Mesenchymal stem cell (in vitro differentiated cells and primary cell): ENCODE measurements around the gene LOC128125822.
A peak's percentile ranks its signal among the peaks of the same experiment; 100 is the strongest.

ENCODE experiments used
- DNase-seq: peaks from one replicate; pipeline ENCODE4 v3.0.0-alpha.2; 2013
- H2AFZ ChIP-seq: one replicate; pipeline ENCODE4 v1.6.1; 2013; ENCODE audit warnings: low read depth, mild to moderate bottlenecking, control low read depth, inconsistent platforms, low read length, moderate library complexity
- H2AK5ac ChIP-seq: 2 replicates; pipeline ENCODE4 v1.6.1; 2013; ENCODE audit warnings: low read length, moderate library complexity, mild to moderate bottlenecking, inconsistent platforms; ENCODE audit not compliant: severe bottlenecking
- H2BK120ac ChIP-seq: one replicate; pipeline ENCODE4 v1.6.1; 2013; ENCODE audit warnings: low read depth, mild to moderate bottlenecking, inconsistent platforms, low read length, moderate library complexity
- H2BK12ac ChIP-seq, 2 experiments: one replicate each; pipeline ENCODE4 v1.6.1; 2013; ENCODE audit warnings: inconsistent platforms in 2 of 2, low read length in 2 of 2, mild to moderate bottlenecking in 2 of 2, moderate library complexity in 2 of 2, control low read depth in 1 of 2
- H2BK15ac ChIP-seq: one replicate; pipeline ENCODE4 v1.6.1; 2013; ENCODE audit warnings: mild to moderate bottlenecking, low read depth, inconsistent platforms; ENCODE audit not compliant: poor library complexity, severe bottlenecking
- H2BK5ac ChIP-seq: 2 replicates; pipeline ENCODE4 v1.6.1; 2013; ENCODE audit warnings: low read depth, mild to moderate bottlenecking, low read length, control low read depth, inconsistent platforms; ENCODE audit not compliant: poor library complexity, severe bottlenecking
- H3K14ac ChIP-seq, 2 experiments: one replicate each; pipeline ENCODE4 v1.6.1; 2013; ENCODE audit warnings: inconsistent platforms in 2 of 2, low read length in 2 of 2, control low read depth in 1 of 2, mild to moderate bottlenecking in 1 of 2, moderate library complexity in 1 of 2
- H3K18ac ChIP-seq, 2 experiments: one replicate each; pipeline ENCODE4 v1.6.1; 2013; ENCODE audit warnings: inconsistent platforms in 2 of 2, low read length in 2 of 2, control low read depth in 1 of 2, low read depth in 1 of 2, mild to moderate bottlenecking in 1 of 2
- H3K23ac ChIP-seq, 2 experiments: one replicate each; pipeline ENCODE4 v1.6.1; 2013; ENCODE audit warnings: inconsistent platforms in 2 of 2, low read length in 2 of 2, mild to moderate bottlenecking in 2 of 2, moderate library complexity in 2 of 2, control low read depth in 1 of 2
- H3K27ac ChIP-seq: 2 replicates; pipeline ENCODE4 v1.5.1; 2013; ENCODE audit warnings: mild to moderate bottlenecking, moderate library complexity, low read length, control low read depth, inconsistent platforms; ENCODE audit not compliant: poor library complexity, severe bottlenecking
- H3K27me3 ChIP-seq, 2 experiments: 2 replicates each; pipeline versions ENCODE4 v1.6.1 to v1.7.0; 2013; ENCODE audit warnings: low read length in 2 of 2, mild to moderate bottlenecking in 2 of 2, moderate library complexity in 2 of 2, control low read depth in 1 of 2, inconsistent platforms in 1 of 2; ENCODE audit not compliant: control insufficient read depth in 1 of 2, insufficient read depth in 1 of 2
- H3K36me3 ChIP-seq, 2 experiments: 2 replicates each; pipeline versions ENCODE4 v1.6.1 to v1.7.0; 2013; ENCODE audit warnings: low read length in 2 of 2, control low read depth in 1 of 2, inconsistent platforms in 1 of 2, low read depth in 1 of 2, mild to moderate bottlenecking in 1 of 2; ENCODE audit not compliant: insufficient read depth in 2 of 2, control insufficient read depth in 1 of 2
- H3K4ac ChIP-seq, 2 experiments: one replicate each; pipeline ENCODE4 v1.6.1; 2013; ENCODE audit warnings: inconsistent platforms in 2 of 2, low read length in 2 of 2, mild to moderate bottlenecking in 2 of 2, moderate library complexity in 2 of 2, control low read depth in 1 of 2, low read depth in 1 of 2
- H3K4me1 ChIP-seq: 2 replicates; pipeline ENCODE4 v1.6.1; 2013; ENCODE audit warnings: low read depth, low read length, control low read depth; ENCODE audit not compliant: control insufficient read depth, insufficient read depth
- H3K4me2 ChIP-seq: 2 replicates; pipeline ENCODE4 v1.6.1; 2013; ENCODE audit warnings: low read length, mild to moderate bottlenecking, inconsistent platforms; ENCODE audit not compliant: poor library complexity, severe bottlenecking
- H3K4me3 ChIP-seq, 2 experiments: 2 replicates each; pipeline versions ENCODE4 v1.5.1 to v1.7.0; 2013; ENCODE audit warnings: low read length in 2 of 2, mild to moderate bottlenecking in 2 of 2, control low read depth in 1 of 2, low read depth in 1 of 2; ENCODE audit not compliant: insufficient read depth in 1 of 2
- H3K79me1 ChIP-seq: replicated peaks from 2 replicates; pipeline ENCODE4 v1.6.1; 2013; ENCODE audit warnings: mild to moderate bottlenecking, control low read depth, low read length, inconsistent platforms; ENCODE audit not compliant: poor library complexity, severe bottlenecking
- H3K9ac ChIP-seq: 2 replicates; pipeline ENCODE4 v1.7.0; 2013; ENCODE audit warnings: mild to moderate bottlenecking, low read length, moderate library complexity
- H3K9me3 ChIP-seq: 2 replicates; pipeline ENCODE4 v1.7.0; 2013; ENCODE audit warnings: mild to moderate bottlenecking, low read length; ENCODE audit not compliant: control insufficient read depth
- H4K8ac ChIP-seq: one replicate; pipeline ENCODE4 v1.6.1; 2013; ENCODE audit warnings: inconsistent platforms, mild to moderate bottlenecking, low read length, moderate library complexity
- H4K91ac ChIP-seq: one replicate; pipeline ENCODE4 v1.6.1; 2013; ENCODE audit warnings: mild to moderate bottlenecking, low read length, inconsistent platforms
- WGBS: methylation state at CpG from one replicate; pipeline ENCODE4 v1.1.7; 2013; ENCODE audit warnings: mixed read lengths; 5-methylcytosine and 5-hydroxymethylcytosine counted together

The LOC128125822 gene

DNA sequence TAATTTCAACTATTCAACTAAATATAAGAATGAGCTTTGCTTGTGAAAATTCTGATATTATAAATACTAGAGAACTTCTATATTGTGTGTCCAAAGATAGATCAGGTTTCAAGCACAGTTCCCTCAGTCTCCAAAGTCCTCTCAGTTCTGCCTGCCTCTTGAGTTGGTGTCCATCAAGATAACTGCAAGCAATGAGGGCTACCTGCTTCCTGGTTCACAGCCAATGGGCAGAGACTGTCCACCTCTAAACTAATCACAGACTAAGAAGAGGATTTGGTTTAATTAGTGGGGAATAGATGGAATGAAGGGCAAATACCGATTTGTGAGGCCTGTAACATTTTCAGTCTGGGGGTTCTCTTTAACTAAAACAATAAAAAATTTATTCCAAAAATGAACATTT is 41.3 kb upstream of the LOC128125822 start:
- Histone ChIP-seq H2BK5ac (no peak overlapping the region), H3K23ac (no peak overlapping the region), H3K4me3 (no peak overlapping the region), H2BK120ac (no peak overlapping the region), H4K91ac (no peak overlapping the region), H3K18ac (no peak overlapping the region), H3K79me1 (no peaks in the 10 kb centered on the region), H3K4ac (no peak overlapping the region), H4K8ac (no peak overlapping the region), H2BK12ac (peak overlapping the region in 1 of 2 experiments; percentile 63), H3K9me3 (no peaks in the 10 kb centered on the region), H3K9ac (no peak overlapping the region), H2AFZ (no peak overlapping the region), H3K4me2 (no peak overlapping the region), H3K27me3 (no peaks in the 10 kb centered on the region), H3K14ac (no peak overlapping the region), H2BK15ac (no peak overlapping the region), H3K36me3 (no peaks in the 10 kb centered on the region), H2AK5ac (no peak overlapping the region), H3K27ac (no peak overlapping the region), H3K4me1 (peaks cover 7% of the 10 kb centered on the region)
- no CpG with 5 or more reads among the region's 1 CpG for WGBS
- DNase-seq = no peak

DNA sequence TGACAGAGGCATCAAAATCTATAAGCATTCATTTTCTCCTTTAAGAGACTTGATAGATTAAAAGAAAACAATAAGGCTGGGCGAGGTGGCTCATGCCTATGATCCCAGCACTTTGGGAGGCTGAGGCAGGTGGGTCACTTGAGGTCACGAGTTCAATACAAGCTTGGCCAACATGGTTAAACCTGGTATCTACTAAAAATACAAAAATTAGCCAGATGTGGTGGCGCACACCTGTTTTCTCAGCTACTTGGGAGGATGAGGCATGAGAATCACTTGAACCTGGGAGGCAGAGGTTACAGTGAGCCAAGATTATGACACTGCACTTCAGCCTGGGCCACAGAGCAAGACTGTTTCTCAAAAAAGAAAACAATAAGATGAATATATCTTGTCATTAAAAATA is 39.3 kb upstream of the LOC128125822 start:
- no peak overlapping the region for H3K18ac ChIP-seq
- H3K9ac ChIP-seq = no peak overlapping the region
- H2AFZ ChIP-seq = no peak overlapping the region
- no peak overlapping the region for H2BK15ac ChIP-seq
- no peaks in the 10 kb centered on the region for H3K9me3 ChIP-seq
- no peak overlapping the region for H4K8ac ChIP-seq
- H4K91ac ChIP-seq = no peak overlapping the region
- H3K27ac ChIP-seq = no peak overlapping the region
- no peak overlapping the region for H2BK12ac ChIP-seq
- no peaks in the 10 kb centered on the region for H3K79me1 ChIP-seq
- no peak overlapping the region for H3K23ac ChIP-seq
- H3K27me3 ChIP-seq = no peaks in the 10 kb centered on the region
- no peaks in the 10 kb centered on the region for H3K36me3 ChIP-seq
- no peak overlapping the region for H3K4me2 ChIP-seq
- peaks cover 7% of the 10 kb centered on the region for H3K4me1 ChIP-seq
- no peak overlapping the region for H3K4me3 ChIP-seq
- no peak for DNase-seq
- no peak overlapping the region for H2AK5ac ChIP-seq
- no peak overlapping the region for H3K14ac ChIP-seq
- H2BK5ac ChIP-seq = no peak overlapping the region
- H2BK120ac ChIP-seq = no peak overlapping the region
- H3K4ac ChIP-seq = no peak overlapping the region
- WGBS = 79% methylated on average over 2 of the region's 3 CpGs

DNA sequence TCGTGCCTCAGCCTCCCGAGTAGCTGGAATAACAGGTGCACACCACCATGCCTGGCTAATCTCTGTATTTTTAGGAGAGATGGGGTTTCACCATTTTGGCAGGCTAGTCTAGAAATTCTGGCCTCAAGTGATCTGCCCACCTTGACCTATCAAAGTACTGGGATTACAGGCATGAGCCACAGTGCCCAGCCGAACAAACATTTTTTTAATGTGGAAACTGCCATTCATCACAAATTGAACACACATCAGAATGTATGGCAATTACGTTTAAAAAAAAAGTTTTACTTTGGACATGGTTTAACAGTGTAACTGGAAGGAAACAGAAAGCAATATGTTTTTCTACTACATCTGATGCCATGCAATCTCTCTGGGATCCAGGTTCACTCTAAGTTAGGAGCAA is 38.3 kb upstream of the LOC128125822 start:
- no peak overlapping the region for H2BK12ac ChIP-seq
- H3K9ac ChIP-seq = no peak overlapping the region
- no peak overlapping the region for H4K8ac ChIP-seq
- H4K91ac ChIP-seq = no peak overlapping the region
- H3K36me3 ChIP-seq = no peaks in the 10 kb centered on the region
- H3K4ac ChIP-seq = no peak overlapping the region
- H3K79me1 ChIP-seq = no peaks in the 10 kb centered on the region
- H2BK5ac ChIP-seq = no peak overlapping the region
- no peaks in the 10 kb centered on the region for H3K27me3 ChIP-seq
- no peak overlapping the region for H2AK5ac ChIP-seq
- H3K18ac ChIP-seq = no peak overlapping the region
- no peak overlapping the region for H3K27ac ChIP-seq
- H2BK120ac ChIP-seq = no peak overlapping the region
- H3K4me2 ChIP-seq = no peak overlapping the region
- no peak for DNase-seq
- no peak overlapping the region for H3K14ac ChIP-seq
- no peak overlapping the region for H3K4me3 ChIP-seq
- 100% methylated on average over 3 of the region's 4 CpGs for WGBS
- H2AFZ ChIP-seq = no peak overlapping the region
- H3K4me1 ChIP-seq = peaks cover 1% of the 10 kb centered on the region
- no peaks in the 10 kb centered on the region for H3K9me3 ChIP-seq
- H3K23ac ChIP-seq = no peak overlapping the region
- H2BK15ac ChIP-seq = no peak overlapping the region

DNA sequence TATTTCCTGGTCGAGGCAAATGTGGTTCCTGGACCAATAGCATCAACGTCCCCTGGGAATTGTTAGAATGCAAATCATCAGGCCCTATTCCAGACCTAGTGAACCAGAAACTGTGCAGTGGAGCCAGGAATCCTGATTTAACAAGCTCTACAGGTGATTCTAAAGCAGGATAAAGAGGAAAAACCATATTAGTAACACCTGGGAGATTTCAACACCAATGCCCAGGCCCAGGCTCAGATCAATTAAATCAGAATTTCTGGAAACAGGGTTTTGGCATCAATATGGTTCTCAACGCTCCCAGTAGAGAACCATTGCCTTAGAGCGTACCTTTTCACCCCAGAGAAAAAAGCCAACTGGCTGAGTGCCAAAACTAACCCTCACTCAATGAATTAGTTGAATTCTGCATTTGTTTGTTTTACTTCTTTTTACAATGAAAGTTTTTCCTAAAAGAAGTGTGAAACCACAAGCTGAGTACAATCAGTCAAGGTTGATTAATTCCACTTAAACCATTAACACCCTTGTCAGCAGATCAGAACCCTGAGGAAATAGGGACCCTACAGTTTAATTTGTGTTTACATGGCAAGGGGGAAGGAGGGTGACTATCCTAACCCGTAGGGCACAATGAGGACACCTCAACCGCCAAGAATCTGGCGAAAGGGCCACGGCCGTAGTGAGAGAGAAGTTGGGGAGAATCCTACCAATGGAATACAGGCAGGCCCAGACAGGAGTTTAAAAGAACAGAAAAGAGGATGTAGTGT is 34.9 kb upstream of the LOC128125822 start:
- H3K4me1 ChIP-seq = peaks cover 1% of the 10 kb centered on the region
- no peak overlapping the region for H3K23ac ChIP-seq
- no peak overlapping the region for H3K4me3 ChIP-seq
- H3K9ac ChIP-seq = no peak overlapping the region
- H2AK5ac ChIP-seq = no peak overlapping the region
- H3K27me3 ChIP-seq = peaks cover 0 to 7% of the 10 kb centered on the region in 2 experiments
- H3K4me2 ChIP-seq = no peak overlapping the region
- 43% methylated on average over 9 of the region's 9 CpGs for WGBS
- H3K36me3 ChIP-seq = no peaks in the 10 kb centered on the region
- no peak overlapping the region for H3K4ac ChIP-seq
- no peak overlapping the region for H2AFZ ChIP-seq
- DNase-seq = no peak
- no peak overlapping the region for H3K27ac ChIP-seq
- H2BK5ac ChIP-seq = no peak overlapping the region
- no peaks in the 10 kb centered on the region for H3K9me3 ChIP-seq
- no peak overlapping the region for H3K14ac ChIP-seq
- no peak overlapping the region for H2BK15ac ChIP-seq
- no peak overlapping the region for H2BK120ac ChIP-seq
- H4K91ac ChIP-seq = no peak overlapping the region
- H3K18ac ChIP-seq = no peak overlapping the region
- no peaks in the 10 kb centered on the region for H3K79me1 ChIP-seq
- H4K8ac ChIP-seq = no peak overlapping the region
- H2BK12ac ChIP-seq = no peak overlapping the region
